HepG2 (cell line): ENCODE measurements around the gene JPT2. TPM values are rescaled to one million over a fixed set of nuclear protein-coding genes. Genes with fewer than 3 reads are reported as not detected.

ENCODE experiments used
- ADNP ChIP-seq: sonication (generic); formaldehyde crosslinking; IDR thresholded peaks from 2 replicates; pipeline ENCODE4 v1.4.0; 2020; ENCODE audit warnings: missing genetic modification reagents
- CHD2 ChIP-seq: IDR thresholded peaks from 2 replicates; pipeline ENCODE4 v1.6.1; 2011; ENCODE audit warnings: low read depth, low read length, improper control_type of control experiment
- HCFC1 ChIP-seq: fragments of 150-350 bp; IDR thresholded peaks from 2 replicates; pipeline ENCODE4 v1.6.1; 2014; ENCODE audit warnings: low read depth, low read length
- JUNB ChIP-seq: sonication (generic); formaldehyde crosslinking; IDR thresholded peaks from 2 replicates; pipeline ENCODE4 v1.8.0; 2022; ENCODE audit warnings: missing genetic modification reagents, mild to moderate bottlenecking, borderline replicate concordance
- JUND ChIP-seq: sonication (generic); formaldehyde crosslinking; IDR thresholded peaks from 2 replicates; pipeline ENCODE4 v1.8.0; 2022; ENCODE audit warnings: mild to moderate bottlenecking, missing genetic modification reagents
- NFKBIZ ChIP-seq: IDR thresholded peaks from 2 replicates; pipeline ENCODE4 v1.6.1; 2018; ENCODE audit warnings: missing genetic modification reagents, missing compliant biosample characterization
- NFRKB ChIP-seq: fragments of 450-650 bp; IDR thresholded peaks from 2 replicates; pipeline ENCODE4 v1.6.1; 2017
- NR0B2 ChIP-seq: sonication (generic); formaldehyde crosslinking; IDR thresholded peaks from 2 replicates; pipeline ENCODE4 v1.4.0; 2020; ENCODE audit warnings: mild to moderate bottlenecking, missing genetic modification reagents
- PLRG1 ChIP-seq: fragments of 450-650 bp; conservative IDR thresholded peaks from 2 replicates; pipeline ENCODE4 v1.6.1; 2016
- PTBP1 ChIP-seq: fragments of 200-400 bp; formaldehyde crosslinking; IDR thresholded peaks from 2 replicates; pipeline ENCODE4 v1.6.1; 2018; ENCODE audit warnings: low read length, low read depth; ENCODE audit not compliant: poor library complexity, severe bottlenecking
- TBP ChIP-seq: sonication (generic); formaldehyde crosslinking; IDR thresholded peaks from 2 replicates; pipeline ENCODE4 v1.5.0; 2020; ENCODE audit warnings: missing genetic modification reagents
- TBX2 ChIP-seq: sonication (generic); formaldehyde crosslinking; IDR thresholded peaks from 2 replicates; pipeline ENCODE4 v1.5.0; 2020; ENCODE audit warnings: missing genetic modification reagents, mild to moderate bottlenecking, borderline replicate concordance
- TEAD2 ChIP-seq: sonication (generic); formaldehyde crosslinking; IDR thresholded peaks from 2 replicates; pipeline ENCODE4 v1.9.0; 2021; ENCODE audit warnings: missing genetic modification reagents
- THRA ChIP-seq: sonication (generic); formaldehyde crosslinking; IDR thresholded peaks from 2 replicates; pipeline ENCODE4 v1.4.0; 2020; ENCODE audit warnings: missing genetic modification reagents, borderline replicate concordance
- ZBTB2 ChIP-seq: sonication (generic); formaldehyde crosslinking; IDR thresholded peaks from 2 replicates; pipeline ENCODE4 v1.8.0; 2022; ENCODE audit warnings: low read depth, missing genetic modification reagents
- ZMAT5 ChIP-seq: sonication (generic); formaldehyde crosslinking; IDR thresholded peaks from 2 replicates; pipeline ENCODE4 v1.5.0; 2020; ENCODE audit warnings: mild to moderate bottlenecking, low read depth, missing genetic modification reagents, borderline replicate concordance
- ZNF33A ChIP-seq: sonication (generic); formaldehyde crosslinking; IDR thresholded peaks from 2 replicates; pipeline ENCODE4 v1.5.1; 2020; ENCODE audit warnings: missing genetic modification reagents, mild to moderate bottlenecking, moderate library complexity, borderline replicate concordance
- ZNF350 ChIP-seq: sonication (generic); formaldehyde crosslinking; IDR thresholded peaks from 2 replicates; pipeline ENCODE4 v1.4.0; 2020; ENCODE audit warnings: mild to moderate bottlenecking, low read depth, missing genetic modification reagents, borderline replicate concordance
- ZNF431 ChIP-seq: sonication (generic); formaldehyde crosslinking; IDR thresholded peaks from 2 replicates; pipeline ENCODE4 v1.9.0; 2022; ENCODE audit warnings: missing genetic modification reagents, low read depth, mild to moderate bottlenecking, borderline replicate concordance
- ZNF564 ChIP-seq: sonication (generic); formaldehyde crosslinking; IDR thresholded peaks from 2 replicates; pipeline ENCODE4 v1.8.1; 2023; ENCODE audit warnings: mild to moderate bottlenecking, missing genetic modification reagents
- ZNF646 ChIP-seq: sonication (generic); formaldehyde crosslinking; IDR thresholded peaks from 2 replicates; pipeline ENCODE4 v1.9.0; 2021; ENCODE audit warnings: mild to moderate bottlenecking, missing genetic modification reagents
- polyA plus RNA-seq, 8 experiments: library from polyadenylated mRNA; depleted of rRNA in 3 of 8; stranded (reverse) in 7 of 8; unstranded in 1 of 8; fragments of >200 nt; fragmentation: Illumina TruSeq in 4 of 8; extraction: Trizol in 4 of 8; gene quantifications; 2 replicates each; pipeline versions ENCODE4 v1.2.1 to v1.2.3, GENCODE V29; 2011 to 2016; ENCODE audit warnings: low read depth in 4 of 8, missing spikeins in 1 of 8, mixed read lengths in 1 of 8; ENCODE audit not compliant: insufficient read depth in 1 of 8
- total RNA-seq, 5 experiments: library from RNA; depleted of rRNA; stranded (reverse); fragments of >200 nt; fragmentation: Illumina TruSeq; extraction: Trizol; gene quantifications; 2 replicates each; pipeline ENCODE4 v1.2.3, GENCODE V29; 2016; ENCODE audit warnings: low read depth in 1 of 5

The JPT2 gene
- total and polyA plus RNA-seq, 2 of the 13 experiments (the other 11 are each of a cell fraction or from before 2014, with no cell fraction given), result 53.5 to 89.4 TPM

GRCh38 chr16:1677942-1678499 lies at the start of gene JPT2 (continued):
- TF ChIP-seq ZNF646 (CRISPR knock-in tag) (no peak), ZNF564 (no peak), ZNF350 (no peak), TBX2 (CRISPR knock-in tag) (peak; percentile 60), ZBTB2 (CRISPR knock-in tag) (peak; percentile 50), THRA (no peak), NFRKB (no peak), NFKBIZ (CRISPR knock-in tag) (no peak), PLRG1 (no peak), ZNF33A (CRISPR knock-in tag) (no peak), ZMAT5 (CRISPR knock-in tag) (no peak), JUNB (CRISPR knock-in tag) (no peak), TBP (CRISPR knock-in tag) (no peak), ADNP (CRISPR knock-in tag) (no peak), NR0B2 (CRISPR knock-in tag) (no peak), TEAD2 (CRISPR knock-in tag) (no peak), CHD2 (peak; percentile 32; the same call in 1 of the 2 replicates), ZNF431 (CRISPR knock-in tag) (no peak), PTBP1 (no peak), JUND (CRISPR knock-in tag) (no peak), HCFC1 (no peak)
